NCI-H446 (cell line): ENCODE measurements around the gene AFF3.
A peak's percentile ranks its signal among the peaks of the same experiment; 100 is the strongest.

Experiments used
- DNase-seq, 2 experiments: peaks; one replicate each; lab custom pipeline; 2025; lab: John Stamatoyannopoulos, UW

AFF3 gene

GRCh38 chr2:100006516-100006915 is 135.9 kb downstream of the AFF3 start:
- DNase-seq, result no peak

GRCh38 chr2:100004959-100005387 is 137.4 kb downstream of the AFF3 start:
- DNase-seq, result no peak

- no peak for DNase-seq
Observed at GRCh38 chr2:100004348-100004884, 138.0 kb downstream of the AFF3 start.

GRCh38 chr2:100002059-100002458 is 140.3 kb downstream of the AFF3 start:
- DNase-seq, result no peak

GRCh38 chr2:100000915-100001707 is 141.3 kb downstream of the AFF3 start:
- no peak for DNase-seq

GRCh38 chr2:99998651-99999320 is 143.6 kb downstream of the AFF3 start:
- no peak for DNase-seq

- no peak for DNase-seq
Observed at GRCh38 chr2:99989905-99990304, 152.5 kb downstream of the AFF3 start.

- DNase-seq, result no peak
Observed at GRCh38 chr2:99988599-99988998, 153.8 kb downstream of the AFF3 start.

- no peak for DNase-seq
Observed at GRCh38 chr2:99987160-99987559, 155.2 kb downstream of the AFF3 start.

- peak; percentile 35 to 70 for DNase-seq
Observed at GRCh38 chr2:99984799-99985515, 157.4 kb downstream of the AFF3 start.

- no peak for DNase-seq
Observed at GRCh38 chr2:99982744-99983143, 159.6 kb downstream of the AFF3 start.

- DNase-seq, result no peak
Observed at GRCh38 chr2:99981840-99982239, 160.6 kb downstream of the AFF3 start.

- no peak for DNase-seq
Observed at GRCh38 chr2:99980176-99980575, 162.2 kb downstream of the AFF3 start.

GRCh38 chr2:99977966-99978365 is 164.4 kb downstream of the AFF3 start:
- DNase-seq, result no peak

GRCh38 chr2:99975386-99975785 is 167.0 kb downstream of the AFF3 start:
- DNase-seq, result peak in 1 of 2 experiments; percentile 36

GRCh38 chr2:99974682-99975375 is 167.6 kb downstream of the AFF3 start:
- DNase-seq, result no peak

- DNase-seq, result peak in 1 of 2 experiments; percentile 8
Observed at GRCh38 chr2:99974275-99974674, 168.1 kb downstream of the AFF3 start.

- peak in 1 of 2 experiments; percentile 47 for DNase-seq
Observed at GRCh38 chr2:99971326-99971900, 171.0 kb downstream of the AFF3 start.

- DNase-seq, result no peak
Observed at GRCh38 chr2:99970292-99970868, 172.0 kb downstream of the AFF3 start.

- DNase-seq, result no peak
Observed at GRCh38 chr2:99961196-99961913, 181.0 kb downstream of the AFF3 start.
